Stimulated activated CD4-positive, alpha-beta T cell treated with anti-CD3 and anti-CD28 coated beads, TNF-alpha, amount 100 ng/mL, for 4 hours (primary cell): ENCODE results near the gene NCCRP1.
"Not testable (repeated sequence)": the region's sequence is repeated elsewhere in the genome, so short reads cannot be mapped to it uniquely, and the experiment has no call there.

Experiments used
- DNase-seq, 3 experiments: peaks; one replicate each; pipeline ENCODE4 v3.0.0-alpha.2; 2020; ENCODE audit warnings: low read depth in 3 of 3

The NCCRP1 gene

GRCh38 chr19:39208175-39208795, 11.5 kb downstream of the NCCRP1 start:
- DNase-seq = no peak

- DNase-seq = no peak
Measured at GRCh38 chr19:39209196-39209595, 12.4 kb downstream of the NCCRP1 start.

DNA sequence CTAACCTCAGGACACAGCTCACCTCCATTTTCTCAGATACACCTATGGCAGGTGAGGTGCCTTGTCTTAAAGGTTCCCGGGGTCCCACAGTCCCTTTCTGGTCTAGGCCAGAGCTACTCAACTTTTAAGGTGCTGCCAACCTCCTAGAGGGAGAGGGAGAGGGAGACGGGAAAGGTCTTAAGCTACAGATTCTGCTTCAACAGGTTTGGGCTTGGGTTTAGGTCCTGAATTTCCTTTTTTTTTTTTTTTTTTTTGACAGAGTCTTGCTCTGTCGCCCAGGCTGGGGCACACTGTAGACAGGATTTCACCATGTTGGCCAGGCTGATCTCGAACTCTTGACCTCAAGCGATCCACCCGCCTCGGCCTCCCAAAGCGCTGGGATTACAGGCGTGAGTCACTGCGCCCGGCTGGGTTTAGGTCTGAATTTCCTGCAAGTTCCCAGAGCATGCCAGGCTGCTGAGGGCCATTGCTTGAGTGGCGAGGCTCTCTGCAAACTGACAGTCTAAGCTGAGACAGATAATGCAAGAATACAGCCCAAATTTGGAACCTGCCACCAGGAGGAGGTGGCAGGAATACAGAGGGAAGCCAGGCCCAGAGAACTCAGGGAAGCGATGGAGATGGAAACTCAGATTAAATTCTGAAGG, 15.1 kb downstream of the NCCRP1 start:
- no peak for DNase-seq

DNA sequence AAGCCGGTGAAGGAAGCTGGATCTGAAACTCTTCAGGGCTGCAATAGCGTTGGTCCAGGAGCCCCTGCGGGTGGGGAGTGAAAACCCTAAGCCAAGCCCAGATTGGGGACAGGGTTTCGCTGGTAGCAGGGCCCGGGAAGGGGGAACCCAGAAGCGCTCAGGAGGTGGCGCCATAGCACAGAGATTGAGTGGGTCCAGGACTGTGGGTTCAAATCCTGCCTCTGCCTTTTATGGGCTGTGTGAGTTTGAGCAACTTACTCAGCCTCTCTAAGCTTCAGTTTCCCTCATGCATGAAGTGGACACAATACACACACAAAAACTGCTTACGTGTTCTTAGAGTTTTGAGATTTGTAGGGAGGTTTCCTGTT, 15.6 kb downstream of the NCCRP1 start:
- DNase-seq = peak in 2 of 3 experiments; percentile 20 to 24

GRCh38 chr19:39215323-39215722, 18.6 kb downstream of the NCCRP1 start:
- DNase-seq = not testable (repeated sequence)

DNA sequence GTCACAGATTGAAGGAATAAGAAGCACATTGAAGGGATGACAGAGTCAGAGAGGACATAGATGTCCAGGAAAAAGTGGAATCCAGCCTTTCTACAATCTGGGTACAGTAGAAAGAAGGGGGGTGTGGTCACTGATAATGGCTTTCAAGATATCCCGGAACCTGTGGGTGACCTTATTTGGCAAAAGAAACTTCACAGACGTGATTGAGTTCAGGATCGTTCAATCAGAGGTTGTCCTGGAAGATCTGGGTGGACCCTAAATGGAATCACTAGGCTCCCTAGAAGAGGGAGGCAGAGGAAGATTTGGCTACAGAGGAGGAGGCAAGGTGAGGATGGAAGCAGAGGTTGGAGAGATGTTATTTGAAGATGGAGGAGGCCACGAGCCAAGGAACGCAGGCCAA, 20.3 kb downstream of the NCCRP1 start:
- no peak for DNase-seq

- DNase-seq = no peak
Measured at GRCh38 chr19:39218230-39219007, 21.7 kb downstream of the NCCRP1 start.

DNA sequence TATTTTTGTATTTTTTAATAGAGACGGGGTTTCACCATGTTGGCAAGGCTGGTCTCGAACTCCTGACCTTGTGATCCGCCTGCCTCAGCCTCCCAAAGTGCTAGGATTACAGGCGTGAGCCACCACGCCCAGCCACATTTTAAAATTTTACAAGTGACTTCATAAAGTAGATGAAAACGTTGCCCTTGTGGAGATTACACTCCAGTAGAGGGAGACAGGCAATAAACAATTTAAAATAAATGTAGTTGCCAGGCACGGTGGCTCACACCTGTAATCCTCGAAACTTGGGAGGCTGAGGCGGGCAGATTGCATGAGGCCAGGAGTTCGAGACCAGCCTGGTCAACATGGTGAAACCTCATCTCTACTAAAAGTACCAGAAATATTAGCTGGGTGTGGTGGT, 22.3 kb downstream of the NCCRP1 start:
- not testable (repeated sequence) for DNase-seq

GRCh38 chr19:39223703-39224279, 27.0 kb downstream of the NCCRP1 start:
- no peak for DNase-seq

DNA sequence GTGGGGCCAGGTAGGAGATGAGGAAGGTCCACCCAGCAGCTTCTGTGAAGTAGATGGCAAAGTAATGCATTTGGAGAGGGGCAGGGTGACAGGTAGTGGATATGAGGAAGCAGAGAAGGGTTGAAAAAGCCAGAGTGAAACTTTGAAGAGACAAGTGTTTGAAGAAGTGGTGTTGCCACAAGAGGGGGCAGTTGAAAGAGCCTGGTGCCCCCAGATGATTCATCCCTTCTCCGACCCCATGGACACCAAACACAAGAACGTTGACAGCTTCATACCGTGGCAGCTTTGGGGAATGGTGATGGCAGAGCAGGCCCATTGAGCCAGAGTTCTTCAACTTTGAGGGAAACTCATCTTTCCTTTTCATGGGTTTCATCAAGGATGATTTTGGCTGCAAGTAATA, 28.1 kb downstream of the NCCRP1 start:
- DNase-seq = no peak

DNA sequence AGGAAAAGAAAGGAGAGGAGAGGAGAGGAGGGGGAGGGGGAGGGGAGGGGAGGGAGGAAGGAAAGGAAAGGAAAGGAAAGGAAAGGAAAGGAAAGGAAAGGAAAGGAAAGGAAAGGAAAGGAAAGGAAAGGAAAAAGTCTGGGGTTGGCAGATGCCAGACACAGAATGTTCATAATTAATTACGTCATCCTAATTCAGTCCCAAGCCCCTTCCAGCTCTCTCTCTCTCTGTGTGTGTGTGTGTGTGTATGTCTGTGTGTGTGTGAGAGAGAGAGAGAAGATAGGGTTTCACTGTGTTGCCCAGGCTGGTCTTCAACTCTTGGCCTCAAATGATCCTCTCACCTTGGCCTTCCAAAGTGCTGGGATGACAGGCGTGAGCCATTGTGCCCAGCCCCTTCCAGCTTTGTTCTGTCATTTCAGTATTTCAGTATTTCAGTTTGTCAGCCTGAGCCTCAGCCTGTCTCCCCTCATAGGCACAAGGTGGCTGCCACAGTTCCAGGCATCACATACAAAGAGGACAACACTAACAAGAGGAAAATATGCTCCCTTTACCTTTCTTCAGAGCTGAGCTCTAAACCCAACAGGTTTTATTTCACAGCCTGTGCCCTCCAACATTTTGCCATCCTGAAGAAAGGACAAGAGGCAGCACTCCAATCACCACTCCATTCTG, 33.5 kb downstream of the NCCRP1 start:
- DNase-seq = no peak

- no peak for DNase-seq
Measured at GRCh38 chr19:39232708-39233107, 35.9 kb downstream of the NCCRP1 start.

GRCh38 chr19:39236527-39236926, 39.8 kb downstream of the NCCRP1 start:
- no peak for DNase-seq

- DNase-seq = peak in 2 of 3 experiments; percentile 24 to 26
Measured at GRCh38 chr19:39237200-39238184, 40.7 kb downstream of the NCCRP1 start.

GRCh38 chr19:39238209-39238608, 41.4 kb downstream of the NCCRP1 start:
- no peak for DNase-seq

- DNase-seq = no peak
Measured at GRCh38 chr19:39238944-39239343, 42.2 kb downstream of the NCCRP1 start.

DNA sequence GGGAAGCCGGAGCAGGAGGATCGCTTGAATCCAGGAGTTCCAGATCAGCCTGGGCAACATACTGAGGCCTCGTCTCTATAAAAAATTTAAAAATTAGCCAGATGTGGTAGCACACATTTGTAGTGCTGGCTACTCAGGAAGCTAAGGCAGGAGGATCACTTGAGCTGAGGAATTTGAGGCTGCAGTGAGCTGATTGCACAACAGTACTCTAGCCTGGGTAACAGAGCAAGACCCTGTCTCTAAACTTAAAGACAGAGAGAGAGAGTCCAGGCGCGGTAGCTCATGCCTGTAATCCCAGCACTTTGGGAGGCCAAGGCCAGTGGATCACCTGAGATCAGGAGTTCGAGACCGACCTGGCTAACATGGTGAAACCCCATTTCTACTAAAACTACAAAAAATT, 43.7 kb downstream of the NCCRP1 start:
- no peak for DNase-seq

DNA sequence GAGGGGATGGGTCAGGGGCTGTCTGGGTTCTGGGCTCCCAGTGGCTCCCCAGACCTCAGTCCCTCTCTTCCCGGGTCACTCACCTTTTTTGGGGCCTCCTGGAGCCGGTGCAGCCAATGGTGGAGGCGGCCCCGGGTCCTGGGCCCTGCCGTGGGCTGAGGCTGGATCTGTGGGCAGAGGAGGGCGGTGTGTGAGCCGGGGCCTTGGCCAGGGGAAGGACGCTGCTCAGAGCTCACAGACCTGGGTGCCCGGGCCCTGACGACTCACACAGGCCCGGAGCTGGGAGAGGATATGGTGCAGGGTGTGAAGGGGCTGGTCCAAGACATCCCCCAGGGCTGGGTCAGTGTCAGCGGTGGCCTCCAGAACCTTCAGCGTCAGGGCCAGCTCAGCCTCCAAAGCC, 47.0 kb downstream of the NCCRP1 start:
- not testable (repeated sequence) for DNase-seq

DNA sequence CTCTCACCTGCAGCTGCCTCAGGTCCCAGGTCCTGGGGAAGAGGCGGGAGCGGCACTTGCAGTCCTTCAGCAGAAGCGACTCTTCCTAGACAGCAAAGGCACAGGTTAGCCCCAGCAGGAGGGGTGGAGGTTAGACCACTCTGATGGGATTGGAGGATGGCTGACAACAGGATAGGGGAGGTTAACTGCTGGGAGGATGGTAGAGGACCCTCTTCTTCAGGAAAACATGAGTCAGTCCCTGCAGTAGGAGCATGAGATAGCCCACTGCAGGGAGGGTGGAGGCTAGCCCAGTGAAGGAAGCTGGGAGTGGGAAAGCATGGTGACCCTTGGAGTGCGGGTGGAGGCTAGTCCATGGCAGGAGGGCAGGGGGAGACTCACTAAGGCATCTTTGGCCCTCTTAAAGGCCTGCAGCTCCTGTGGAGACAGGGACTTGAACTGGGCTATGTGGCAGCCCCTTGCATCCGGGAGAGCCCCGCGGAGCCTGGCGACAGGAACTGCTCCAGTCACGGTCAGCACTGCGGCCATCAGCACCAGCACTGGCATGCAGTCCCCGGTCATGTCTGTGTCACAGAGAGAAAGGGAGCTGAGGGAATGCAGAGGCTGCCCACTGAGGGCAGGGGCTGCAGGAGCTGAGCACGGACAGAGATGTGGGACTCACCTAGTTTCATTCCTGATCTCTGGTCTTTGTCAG, 47.8 kb downstream of the NCCRP1 start, which contains the start of gene IFNL3:
Gene IFNL3 (minus strand): TSS at position 597 of the 691 bp plus-strand sequence. CDS start 39 bp downstream, at position 558.
- not testable (repeated sequence) for DNase-seq

DNA sequence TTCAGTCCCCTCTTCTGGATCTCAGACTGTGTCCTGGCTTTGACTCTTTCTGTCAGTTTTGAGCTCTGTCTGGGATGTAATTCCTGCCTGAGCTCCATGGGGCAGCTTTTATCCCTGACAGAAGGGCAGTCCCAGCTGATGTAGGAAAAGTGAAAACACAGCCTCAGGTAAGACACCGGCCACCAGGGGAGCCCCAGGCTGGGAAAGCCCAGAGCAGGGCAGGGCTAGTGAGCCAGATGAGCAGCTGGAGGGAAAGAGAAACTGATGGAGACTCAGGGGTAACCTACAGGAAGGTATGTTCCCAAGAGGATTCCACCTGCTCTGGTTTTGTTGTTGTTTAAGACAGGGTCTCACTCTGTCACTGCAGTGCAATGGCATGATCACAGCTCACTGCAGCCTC, 48.4 kb downstream of the NCCRP1 start:
- DNase-seq = not testable (repeated sequence)
